Measurements from ENCODE around the gene AMER2.

GRCh38 chr13:25204863-25205262 is 32.8 kb upstream of the AMER2 start:
- TF ChIP-seq POLR2A (IDR thresholded peaks at IDR 0.05) (no peak), CTCF (IDR thresholded peaks at IDR 0.05) (no peak)

Data from heart left ventricle (tissue), 13 donors.